Pons (tissue), 1 donor: ENCODE data around the gene EXOSC5.
A peak's percentile ranks its signal among the peaks of the same experiment; 100 is the strongest.
"Not testable (repeated sequence)": the region's sequence is repeated elsewhere in the genome, so short reads cannot be mapped to it uniquely, and the experiment has no call there.

Source experiments
- DNase-seq: peaks from one replicate; pipeline ENCODE4 v3.0.0-alpha.2; 2016; ENCODE audit warnings: low spot score

Gene EXOSC5

DNA sequence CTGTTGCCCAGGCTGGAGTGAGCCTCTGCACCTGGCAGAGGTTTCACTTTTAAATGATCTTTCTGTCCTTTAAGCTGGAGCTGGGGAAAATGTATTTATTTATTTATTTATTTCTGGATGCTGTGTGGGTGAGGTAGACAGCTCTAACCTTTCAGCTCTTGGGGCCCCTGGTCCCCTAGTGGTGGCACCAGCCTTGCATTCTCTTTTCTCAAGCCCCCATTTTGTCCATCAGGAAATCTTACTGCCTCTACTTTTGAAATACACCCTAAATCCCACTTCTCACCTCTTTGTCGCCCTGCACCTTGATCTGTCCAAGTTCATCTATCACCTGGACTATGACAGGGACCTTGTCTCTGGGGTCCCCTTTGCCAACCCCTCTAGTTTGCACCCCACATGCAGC, 31.1 kb downstream of the EXOSC5 start:
- DNase-seq: no peak

- DNase-seq: no peak
Observed at GRCh38 chr19:41364524-41365391, 32.4 kb downstream of the EXOSC5 start.

DNA sequence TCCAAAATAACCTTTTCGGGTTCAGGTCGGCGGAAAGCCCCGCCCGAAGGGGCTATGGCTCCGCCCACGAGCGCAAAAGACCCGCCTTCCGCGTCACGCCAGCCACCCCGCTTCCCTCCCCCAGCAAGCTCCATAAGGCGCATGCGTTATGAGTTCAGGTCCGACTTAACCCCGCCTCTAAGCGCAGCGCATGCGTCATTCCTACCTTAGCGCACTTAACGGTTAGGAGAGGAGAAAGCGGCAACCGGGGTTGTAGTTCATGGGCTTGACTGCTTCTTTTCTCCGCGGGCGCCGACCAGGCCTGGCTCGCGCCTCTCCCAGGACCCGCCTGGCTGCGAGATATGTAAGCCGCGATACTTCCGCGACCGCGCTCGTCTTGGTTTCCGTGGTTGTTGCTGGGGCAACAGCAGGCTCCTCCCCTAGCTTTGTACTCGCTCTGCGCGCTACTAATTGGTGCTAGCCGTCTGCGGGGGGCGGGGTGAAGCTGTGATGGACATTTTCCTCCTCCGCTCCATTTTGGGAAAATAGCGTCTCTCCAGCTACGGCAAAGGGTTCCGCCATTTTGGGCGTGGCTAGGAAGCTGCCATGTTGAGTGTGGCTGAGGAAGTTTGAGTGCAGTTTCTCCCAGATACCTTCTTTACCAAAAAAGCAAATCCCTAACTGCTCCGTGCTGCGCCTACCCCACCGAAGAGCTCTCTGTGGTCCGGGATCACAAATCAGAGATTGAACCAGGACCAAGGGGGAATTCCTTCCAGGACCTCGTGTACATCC, 33.2 kb downstream of the EXOSC5 start, which contains the start of gene B9D2:
Gene B9D2 (minus strand): TSS at position 397 of the 771 bp plus-strand sequence. CDS start 630 bp downstream, outside the sequence.
- peak; percentile 99 for DNase-seq

DNA sequence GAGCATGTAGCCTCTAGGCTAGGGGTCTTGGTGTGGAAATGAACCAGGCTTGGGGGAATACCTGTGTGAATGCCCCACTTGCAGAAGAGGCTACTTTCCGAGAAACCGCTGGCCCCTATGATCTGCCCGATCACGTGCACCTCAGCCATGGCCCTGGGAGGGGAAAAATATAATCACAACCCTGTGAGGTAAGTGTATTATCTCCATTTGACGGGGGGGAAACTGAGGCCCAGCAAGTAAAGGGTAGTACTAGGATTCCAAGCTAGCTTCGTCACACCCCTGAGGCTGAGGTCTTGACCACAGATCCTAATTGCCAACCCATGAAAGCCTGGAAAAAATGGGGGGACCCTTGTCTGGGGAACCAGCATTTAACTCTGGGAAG, 33.8 kb downstream of the EXOSC5 start:
- DNase-seq: no peak

- DNase-seq: no peak
Observed at GRCh38 chr19:41362143-41362847, 34.9 kb downstream of the EXOSC5 start.

DNA sequence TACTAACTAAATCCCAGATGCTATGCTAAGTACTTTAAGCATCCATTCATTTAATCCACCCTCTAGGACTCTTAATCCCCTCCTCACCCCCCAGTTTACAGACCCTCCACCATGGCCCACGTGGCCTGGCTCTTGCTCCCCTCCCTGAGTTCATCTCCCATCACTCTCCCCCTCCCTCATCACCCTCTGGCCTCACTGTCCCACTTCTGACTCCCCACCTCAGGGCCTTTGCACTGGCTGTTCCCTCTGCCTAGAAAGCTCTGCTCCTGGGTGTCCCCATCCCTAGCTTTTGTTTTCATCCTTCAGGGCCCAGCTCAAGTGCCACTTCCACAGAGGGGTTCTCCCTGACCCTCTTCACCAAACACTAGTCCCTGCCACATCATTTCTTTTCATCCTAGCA, 37.4 kb downstream of the EXOSC5 start:
- no peak for DNase-seq

GRCh38 chr19:41357746-41358145, 39.4 kb downstream of the EXOSC5 start:
- no peak for DNase-seq

DNA sequence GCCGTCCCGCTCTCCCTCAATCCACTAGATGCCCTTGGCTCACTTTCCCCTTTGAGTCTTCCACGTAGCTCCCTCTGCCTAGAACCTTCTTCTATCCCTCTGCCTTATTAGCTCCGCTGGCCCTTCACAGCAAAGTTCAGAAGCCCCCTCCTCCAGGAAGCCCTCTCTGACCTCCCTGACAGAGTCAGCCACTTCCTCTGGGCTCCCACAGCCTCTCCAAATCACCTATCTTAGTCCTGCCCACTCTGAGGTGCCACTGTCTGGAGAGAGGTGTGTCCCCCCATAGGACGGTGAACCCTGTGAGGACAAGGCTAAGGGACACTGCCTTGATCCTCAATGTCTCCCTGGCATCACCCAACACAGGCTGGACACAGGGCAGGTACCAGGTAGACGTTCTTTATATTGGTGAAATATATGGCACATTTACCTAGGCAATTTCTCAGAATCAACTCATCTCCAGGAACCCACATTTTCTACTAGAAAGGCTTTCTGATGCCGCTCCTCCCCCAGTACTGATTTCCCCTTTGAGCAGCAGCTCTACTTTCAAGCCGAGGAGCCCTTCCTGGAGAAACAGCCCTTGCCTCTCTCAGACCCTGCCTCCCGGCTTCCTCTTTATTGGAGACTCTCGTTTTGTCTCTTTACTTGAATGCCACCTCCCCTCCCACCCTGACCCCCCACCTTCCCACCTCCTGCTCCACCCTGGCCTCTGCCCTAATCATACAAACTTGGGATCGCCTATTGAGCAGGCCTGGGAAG, 40.0 kb downstream of the EXOSC5 start:
- DNase-seq: no peak

DNA sequence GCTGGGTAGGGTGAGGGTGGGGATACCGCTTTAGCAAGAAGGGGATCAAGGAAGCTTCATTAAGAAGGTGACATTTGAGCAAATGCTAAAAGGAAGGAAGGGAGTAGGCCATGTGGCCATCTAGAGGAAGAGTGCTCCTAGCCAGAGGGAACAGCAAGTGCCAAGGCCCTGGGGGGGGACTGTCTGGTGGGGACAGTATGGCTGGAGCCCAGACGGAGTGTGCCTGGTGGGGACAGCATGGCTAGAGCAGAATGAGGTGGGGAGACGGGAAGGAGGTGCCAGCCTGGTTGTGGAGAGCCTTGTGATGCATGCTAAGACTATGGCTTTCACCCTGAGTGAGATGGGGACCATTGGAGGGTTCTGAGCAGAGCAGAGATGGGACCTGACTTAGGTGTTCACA, 41.4 kb downstream of the EXOSC5 start:
- no peak for DNase-seq

GRCh38 chr19:41355035-41355434, 42.1 kb downstream of the EXOSC5 start:
- DNase-seq: no peak

DNA sequence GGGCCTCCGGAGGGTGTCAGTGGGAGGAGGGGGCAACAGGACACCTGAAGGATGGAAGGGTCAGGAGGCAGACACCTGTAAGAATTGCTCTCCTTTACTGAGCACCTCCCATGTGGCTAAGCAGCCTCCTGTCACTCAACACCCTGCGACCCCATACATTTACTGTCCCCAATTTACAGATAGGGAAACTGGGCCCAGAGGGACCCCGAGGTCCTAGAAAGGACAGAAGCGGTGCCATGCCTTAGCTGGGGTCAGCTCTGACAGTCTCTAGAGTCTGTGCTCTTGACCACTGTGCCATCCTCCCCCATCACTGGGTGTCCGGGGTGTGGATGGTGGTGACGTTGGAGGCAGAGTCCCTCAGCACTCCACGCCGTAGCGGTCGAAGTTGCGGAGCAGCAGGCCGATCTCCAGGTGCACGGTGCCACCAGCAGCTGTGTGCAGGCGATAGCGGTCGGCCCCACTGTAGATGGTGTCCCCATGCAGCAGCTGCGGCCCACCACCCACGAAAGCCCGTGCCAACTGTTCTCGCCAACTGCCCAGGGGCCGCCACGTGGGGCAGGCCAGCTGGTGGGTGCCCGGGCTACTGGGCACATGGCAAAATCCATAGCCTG, 42.7 kb downstream of the EXOSC5 start:
- DNase-seq: no peak

DNA sequence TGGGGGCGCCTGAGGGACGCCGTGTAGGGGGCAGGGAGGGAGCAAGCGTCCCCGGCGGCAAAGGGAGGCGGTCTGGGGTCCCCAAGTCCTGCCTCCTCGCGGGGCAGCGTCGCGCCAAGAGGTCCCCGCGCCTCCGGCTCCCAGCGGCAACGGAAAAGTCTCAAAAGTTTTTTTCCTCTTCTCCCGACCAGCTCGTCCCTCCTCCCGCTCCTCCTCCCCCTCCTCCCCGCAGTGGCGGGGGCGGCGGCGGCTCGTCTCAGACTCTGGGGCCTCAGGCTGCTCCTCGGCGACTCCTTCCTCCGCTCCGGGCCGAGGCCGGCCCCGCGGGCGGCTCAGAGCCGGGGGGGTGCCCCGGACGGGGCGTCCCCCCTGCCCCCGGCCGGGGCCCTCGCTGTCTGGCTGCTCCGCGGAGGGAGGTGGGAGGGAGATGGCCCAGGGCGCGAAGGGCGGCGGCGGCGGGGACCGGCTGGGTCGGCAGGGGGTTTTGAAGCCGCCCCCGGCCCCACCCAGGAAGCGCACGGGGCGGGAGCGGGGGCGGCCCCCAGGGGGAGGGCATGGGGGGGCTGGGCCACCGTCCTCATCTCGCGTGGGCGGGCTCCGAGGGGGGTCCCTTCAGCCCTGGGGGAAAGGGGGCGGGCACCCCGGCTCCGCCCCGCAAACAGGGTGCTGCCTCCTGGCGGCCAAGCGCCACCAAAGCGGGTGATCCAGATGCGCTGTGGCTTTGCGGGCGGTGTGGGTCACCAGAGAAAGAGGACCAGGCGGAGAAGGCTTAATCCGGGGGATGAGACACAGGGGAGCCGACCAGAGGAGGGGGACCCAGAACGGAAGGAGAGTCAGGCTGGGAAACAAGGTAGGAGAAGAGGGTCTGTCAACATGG, 43.5 kb downstream of the EXOSC5 start, which contains the start of gene TGFB1:
Gene TGFB1 (minus strand): TSS at position 457 of the 877 bp plus-strand sequence. CDS start 878 bp downstream, outside the sequence.
- peak; percentile 61 for DNase-seq

GRCh38 chr19:41352609-41353465, 44.3 kb downstream of the EXOSC5 start:
- DNase-seq: peak; percentile 25

GRCh38 chr19:41352279-41352608, 44.9 kb downstream of the EXOSC5 start:
- no peak for DNase-seq

GRCh38 chr19:41351339-41352245, 45.6 kb downstream of the EXOSC5 start:
- peak; percentile 55 for DNase-seq

DNA sequence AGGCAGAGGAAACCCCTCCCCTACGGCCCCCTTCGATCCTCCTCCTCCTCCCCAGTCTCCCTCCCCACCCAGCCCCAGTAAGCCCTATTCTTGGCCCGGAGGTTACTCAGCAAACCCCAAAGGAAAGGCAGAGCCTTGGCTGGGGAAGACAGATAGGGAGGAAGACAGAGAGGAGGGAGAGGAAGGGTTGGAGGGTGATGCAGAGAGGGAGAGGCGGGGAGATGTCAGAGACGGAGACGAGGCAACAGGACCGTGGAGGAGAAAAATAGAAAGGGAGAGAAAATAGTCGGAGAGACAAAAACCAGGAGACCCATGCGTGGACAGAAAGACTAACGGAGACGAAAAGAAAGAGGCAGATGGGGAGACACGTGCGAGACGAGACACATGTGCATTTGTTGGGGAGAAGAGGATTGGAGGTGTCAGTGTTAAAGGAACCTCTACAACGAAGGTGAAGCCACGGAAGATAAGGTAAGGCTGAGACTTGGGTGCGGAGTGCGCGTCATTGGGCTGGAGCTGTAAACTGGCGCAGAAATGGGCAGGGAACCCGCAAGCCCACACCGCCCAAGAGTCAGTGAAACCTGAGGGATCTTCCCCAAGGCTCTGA, 46.3 kb downstream of the EXOSC5 start:
- no peak for DNase-seq

DNA sequence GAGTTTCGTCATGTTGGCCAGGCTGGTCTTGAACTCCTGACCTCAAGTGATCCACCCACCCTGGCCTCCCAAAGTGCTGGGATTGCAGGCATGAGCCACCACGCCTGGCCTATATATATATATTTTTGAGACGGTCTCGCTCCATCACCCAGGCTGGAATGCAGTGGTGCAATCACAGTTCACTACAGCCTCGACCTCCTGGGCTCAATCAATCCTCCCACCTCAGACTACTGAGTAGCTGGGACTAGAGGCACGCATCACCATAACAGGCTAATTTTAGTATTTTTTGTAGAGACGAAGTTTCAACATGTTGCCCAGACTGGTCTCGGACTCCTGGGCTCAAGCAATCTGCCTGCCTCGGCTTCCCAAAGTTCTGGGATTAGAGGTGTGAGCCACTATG, 50.2 kb downstream of the EXOSC5 start:
- DNase-seq: not testable (repeated sequence)

DNA sequence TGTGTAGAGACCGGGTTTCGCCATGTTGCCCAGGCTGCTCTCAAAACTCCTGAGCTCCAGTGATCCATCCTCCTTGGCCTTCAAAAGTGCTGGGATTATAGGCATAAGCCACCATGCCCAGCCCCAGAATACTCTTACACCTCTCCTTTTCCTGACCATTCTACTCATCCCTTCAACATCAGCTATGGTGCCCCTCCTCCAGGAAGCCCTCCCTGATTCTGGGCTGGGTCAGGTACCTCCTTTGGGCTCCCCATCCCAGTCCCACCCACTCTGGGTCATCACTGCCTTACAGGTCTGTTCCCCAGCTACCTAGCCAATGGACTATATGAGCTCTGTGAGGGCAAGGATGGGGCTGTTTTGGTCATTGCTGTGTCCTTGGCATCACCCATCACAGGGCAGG, 53.0 kb downstream of the EXOSC5 start:
- DNase-seq: no peak
